Natural killer cell (primary cell): ENCODE measurements around the gene PRSS22. TPM values are rescaled to one million over a fixed set of nuclear protein-coding genes. Genes with fewer than 3 reads are reported as not detected.

Source experiments
- ATAC-seq, 3 donors: fragments of 150-1000 bp in 2 of 3; fragments of 200-7000 bp in 1 of 3; cut with Tn5 transposase; 1 replicate in 1 of 3; 2 replicates in 2 of 3; pipeline ENCODE4 v1.10.0; 2021; ENCODE audit warnings: mild to moderate bottlenecking in 2 of 3, moderate library complexity in 2 of 3
- DNase-seq, 2 donors: peaks; one replicate each; pipeline versions ENCODE4 v3.0.0 to v3.0.0-alpha.2; 2013 to 2021; ENCODE audit warnings: mixed read lengths in 1 of 2
- H3K27ac ChIP-seq: one replicate; pipeline ENCODE4 v1.5.1; 2013; ENCODE audit warnings: mild to moderate bottlenecking, low read length
- H3K27me3 ChIP-seq: one replicate; pipeline ENCODE4 v1.6.1; 2013; ENCODE audit warnings: low read length; ENCODE audit not compliant: control insufficient read depth, insufficient read depth
- H3K36me3 ChIP-seq: one replicate; pipeline ENCODE4 v1.6.1; 2013; ENCODE audit warnings: low read length; ENCODE audit not compliant: control insufficient read depth, insufficient read depth
- H3K4me1 ChIP-seq: one replicate; pipeline ENCODE4 v1.6.1; 2013; ENCODE audit warnings: low read length; ENCODE audit not compliant: control insufficient read depth, insufficient read depth
- H3K4me3 ChIP-seq: one replicate; pipeline ENCODE4 v1.5.1; 2013; ENCODE audit warnings: low read length
- H3K9me3 ChIP-seq: one replicate; pipeline ENCODE4 v1.6.1; 2013; ENCODE audit warnings: low read length; ENCODE audit not compliant: control insufficient read depth, insufficient read depth
- H3K27ac Mint-ChIP-seq, 2 donors: one replicate each; pipeline ENCODE4 v1.8.0; 2022; ENCODE audit warnings: mild to moderate bottlenecking in 2 of 2, mixed read lengths in 2 of 2, moderate library complexity in 1 of 2
- H3K27me3 Mint-ChIP-seq, 2 donors: one replicate each; pipeline ENCODE4 v1.8.0; 2022; ENCODE audit warnings: low read depth in 2 of 2, mixed read lengths in 2 of 2
- H3K36me3 Mint-ChIP-seq: one replicate; pipeline ENCODE4 v1.8.0; 2022; ENCODE audit warnings: mixed read lengths
- H3K4me1 Mint-ChIP-seq, 2 donors: one replicate each; pipeline ENCODE4 v1.8.0; 2022; ENCODE audit warnings: mixed read lengths in 2 of 2
- H3K4me3 Mint-ChIP-seq: one replicate; pipeline ENCODE4 v1.8.0; 2022; ENCODE audit warnings: mild to moderate bottlenecking, moderate library complexity, mixed read lengths
- H3K9me3 Mint-ChIP-seq, 2 donors: one replicate each; pipeline ENCODE4 v1.8.0; 2022; ENCODE audit warnings: mixed read lengths in 2 of 2
- CTCF ChIP-seq: fragments of 200-600 bp; IDR thresholded peaks from one replicate; pipeline ENCODE4 v1.8.0; 2022; ENCODE audit warnings: antibody characterized with exemption
- WGBS: methylation state at CpG from one replicate; pipeline ENCODE4 v1.1.7; 2013; ENCODE audit warnings: missing lambda C conversion rate; ENCODE audit not compliant: insufficient coverage; 5-methylcytosine and 5-hydroxymethylcytosine counted together
- intact Hi-C: fragments of 100-400 bp; cut with micrococcal nuclease; formaldehyde crosslinking; loops from one replicate; pipeline ENCODE4 v1.14.2; 2022
- total RNA-seq, 4 donors: library from RNA; stranded (reverse); fragments of 120-200 nt in 1 of 4; gene quantifications; one replicate each; pipeline versions ENCODE4 v1.2.3 to v1.2.4, GENCODE V29; 2013 to 2022

Gene PRSS22
- total RNA-seq, 3 donors from 2014 or later (not counting 1 experiment from before 2014, with no cell fraction given), result 1.5 to 7.7 (median 3.3) TPM

GRCh38 chr16:2902337-2903130 is 44.6 kb upstream of the PRSS22 start:
- no peaks in the 10 kb centered on the region for H3K9me3 ChIP-seq
- peaks cover 32% of the 10 kb centered on the region for H3K4me1 ChIP-seq
- H3K4me1 Mint-ChIP-seq, result peaks cover 20 to 33% of the 10 kb centered on the region in 2 donors
- H3K27me3 ChIP-seq, result no peaks in the 10 kb centered on the region
- DNase-seq (no peak), ATAC-seq (no peak)
- intact Hi-C loops, result no loop called here
- no peaks in the 10 kb centered on the region for H3K36me3 ChIP-seq
- no peak overlapping the region for H3K27ac Mint-ChIP-seq
- H3K4me3 ChIP-seq, result no peak overlapping the region
- 96% methylated on average over 7 of the region's 9 CpGs for WGBS
- no peaks in the 10 kb centered on the region for H3K36me3 Mint-ChIP-seq
- H3K27ac ChIP-seq, result no peak overlapping the region
- no peaks in the 10 kb centered on the region for H3K27me3 Mint-ChIP-seq
- H3K4me3 Mint-ChIP-seq, result peak overlapping the region; percentile 53
- no peak for TF ChIP-seq CTCF
- no peaks in the 10 kb centered on the region for H3K9me3 Mint-ChIP-seq

GRCh38 chr16:2900526-2901075 is 42.6 kb upstream of the PRSS22 start:
- Histone ChIP-seq H3K36me3 (peaks cover 3% of the 10 kb centered on the region), H3K4me3 (no peak overlapping the region), H3K9me3 (no peaks in the 10 kb centered on the region), H3K27me3 (no peaks in the 10 kb centered on the region), H3K27ac (no peak overlapping the region), H3K4me1 (peaks cover 18% of the 10 kb centered on the region)
- WGBS, result 96% methylated on average over 15 of the region's 15 CpGs
- no peak for ATAC-seq
- Mint-ChIP-seq H3K27me3 (no peaks in the 10 kb centered on the region), H3K4me3 (no peak overlapping the region), H3K27ac (no peak overlapping the region), H3K9me3 (no peaks in the 10 kb centered on the region), H3K36me3 (no peaks in the 10 kb centered on the region), H3K4me1 (peaks cover 6 to 15% of the 10 kb centered on the region in 2 donors)
- TF ChIP-seq CTCF, result no peak
- DNase-seq, result no peak
- intact Hi-C loops, result no loop called here

GRCh38 chr16:2899564-2900072 is 41.6 kb upstream of the PRSS22 start:
- no peak for ATAC-seq
- WGBS, result 98% methylated on average over 13 of the region's 13 CpGs
- H3K27ac ChIP-seq, result no peak overlapping the region

More at GRCh38 chr16:2899564-2900072, 41.6 kb upstream of the PRSS22 start:
- Histone ChIP-seq H3K4me3 (no peak overlapping the region), H3K4me1 (peaks cover 11% of the 10 kb centered on the region), H3K9me3 (no peaks in the 10 kb centered on the region), H3K36me3 (peaks cover 3% of the 10 kb centered on the region), H3K27me3 (no peaks in the 10 kb centered on the region)
- Mint-ChIP-seq H3K4me3 (no peak overlapping the region), H3K4me1 (peaks cover 6 to 10% of the 10 kb centered on the region in 2 donors), H3K27me3 (no peaks in the 10 kb centered on the region), H3K9me3 (no peaks in the 10 kb centered on the region), H3K27ac (no peak overlapping the region), H3K36me3 (no peaks in the 10 kb centered on the region)
- intact Hi-C loops, result no loop called here
- no peak for DNase-seq
- no peak for TF ChIP-seq CTCF
